A549 treated with dexamethasone at 1 μM for 4 hours (cell line): ENCODE data around the gene AXDND1. TPM values are rescaled to one million over a fixed set of nuclear protein-coding genes. Genes with fewer than 3 reads are reported as not detected.

ENCODE experiments used
- total RNA-seq: library from RNA; stranded (reverse); fragments of 200-300 nt; extraction: Qiagen RNA extraction; gene quantifications from 5 replicates; pipeline ENCODE4 v1.2.3, GENCODE V29; 2022

Gene AXDND1, protein sequence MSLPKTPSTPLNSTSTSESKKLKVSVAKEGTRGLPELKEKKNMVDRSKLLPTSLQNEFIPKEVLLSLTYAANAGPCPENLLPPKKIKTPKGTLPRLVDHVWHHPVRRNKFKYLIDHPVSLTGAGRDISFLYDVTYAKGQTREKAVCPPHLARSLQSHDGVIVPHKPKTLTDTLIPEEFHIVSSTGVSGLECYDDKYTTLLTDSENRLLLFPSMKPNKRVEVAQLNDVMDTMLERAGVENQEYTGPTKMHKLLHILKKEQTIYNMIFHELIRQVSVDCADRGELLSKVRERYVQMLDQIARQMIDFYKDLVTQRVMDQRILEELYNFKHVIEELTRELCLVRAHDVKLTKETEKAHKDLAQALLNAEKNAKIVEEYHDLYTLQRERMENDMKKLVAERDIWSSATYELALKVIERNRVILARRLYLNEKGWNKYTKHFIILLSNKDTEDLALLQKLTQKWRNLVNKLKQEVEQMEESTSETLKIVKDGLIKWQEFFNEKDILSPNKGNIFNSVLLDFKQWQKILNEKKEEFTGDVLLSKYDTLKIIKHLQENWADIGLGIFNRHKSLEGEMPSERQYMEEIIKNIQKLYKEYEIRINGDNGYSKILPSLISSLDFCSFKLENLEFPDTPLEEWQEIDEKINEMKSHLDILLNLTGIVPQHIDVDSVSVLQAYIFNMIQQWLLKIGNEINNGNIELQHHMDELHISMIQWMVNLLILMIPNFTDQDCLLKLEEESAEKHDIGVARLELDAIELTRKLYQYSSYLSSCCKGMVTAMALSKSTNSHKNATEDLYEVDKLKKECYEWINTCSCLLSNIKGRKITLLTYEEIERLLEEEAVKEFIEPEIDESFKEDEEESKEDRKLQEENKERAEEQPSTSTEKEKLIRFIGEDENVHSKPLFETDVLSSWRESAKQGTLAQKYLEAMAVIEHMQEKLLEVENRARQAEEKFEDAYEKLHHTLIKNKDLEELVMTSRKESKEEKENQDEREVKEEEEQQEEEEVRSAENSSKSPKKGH
- total RNA-seq = 0.25 to 0.37 TPM (median 0.29 TPM) in 5 replicates

DNA sequence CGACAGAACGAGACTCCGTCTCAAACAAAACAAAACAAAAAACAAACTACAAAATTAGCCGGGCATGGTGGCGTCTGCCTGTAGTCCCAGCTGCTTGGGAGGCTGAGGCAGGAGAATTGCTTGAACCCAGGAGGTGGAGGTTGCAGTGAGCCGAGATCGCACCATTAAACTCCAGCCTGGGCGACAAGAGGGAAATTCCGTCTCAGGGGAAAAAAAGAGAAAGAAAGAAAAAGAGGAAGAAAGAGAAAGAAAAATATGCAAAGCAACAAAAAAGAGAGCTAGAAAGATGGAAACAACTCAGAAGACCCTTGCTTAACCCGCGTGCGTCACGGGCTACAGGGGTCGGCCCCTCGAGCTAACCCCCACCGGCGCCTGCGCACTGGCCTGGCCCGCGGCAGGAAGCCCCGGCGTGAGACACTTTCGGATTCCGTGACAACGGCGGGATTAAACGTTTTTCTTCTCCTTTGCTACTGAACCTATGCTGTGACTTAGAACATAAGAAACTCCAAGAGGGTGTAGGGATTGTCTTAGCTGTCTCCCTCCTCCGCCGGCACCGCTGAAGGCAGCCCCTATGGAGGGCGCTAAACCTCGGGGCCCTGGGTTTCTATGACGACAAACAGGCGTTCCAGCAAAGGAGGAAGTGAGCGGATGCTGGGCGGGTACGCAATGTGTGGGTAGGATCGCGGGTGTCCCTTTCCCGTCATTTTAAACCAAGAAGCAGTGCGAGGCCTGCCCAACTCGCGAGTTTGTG is at the start of gene AXDND1:
TSS of gene AXDND1 (plus strand) at position 630 of the 751 bp plus-strand sequence. CDS start 539 bp downstream, outside the sequence.

DNA sequence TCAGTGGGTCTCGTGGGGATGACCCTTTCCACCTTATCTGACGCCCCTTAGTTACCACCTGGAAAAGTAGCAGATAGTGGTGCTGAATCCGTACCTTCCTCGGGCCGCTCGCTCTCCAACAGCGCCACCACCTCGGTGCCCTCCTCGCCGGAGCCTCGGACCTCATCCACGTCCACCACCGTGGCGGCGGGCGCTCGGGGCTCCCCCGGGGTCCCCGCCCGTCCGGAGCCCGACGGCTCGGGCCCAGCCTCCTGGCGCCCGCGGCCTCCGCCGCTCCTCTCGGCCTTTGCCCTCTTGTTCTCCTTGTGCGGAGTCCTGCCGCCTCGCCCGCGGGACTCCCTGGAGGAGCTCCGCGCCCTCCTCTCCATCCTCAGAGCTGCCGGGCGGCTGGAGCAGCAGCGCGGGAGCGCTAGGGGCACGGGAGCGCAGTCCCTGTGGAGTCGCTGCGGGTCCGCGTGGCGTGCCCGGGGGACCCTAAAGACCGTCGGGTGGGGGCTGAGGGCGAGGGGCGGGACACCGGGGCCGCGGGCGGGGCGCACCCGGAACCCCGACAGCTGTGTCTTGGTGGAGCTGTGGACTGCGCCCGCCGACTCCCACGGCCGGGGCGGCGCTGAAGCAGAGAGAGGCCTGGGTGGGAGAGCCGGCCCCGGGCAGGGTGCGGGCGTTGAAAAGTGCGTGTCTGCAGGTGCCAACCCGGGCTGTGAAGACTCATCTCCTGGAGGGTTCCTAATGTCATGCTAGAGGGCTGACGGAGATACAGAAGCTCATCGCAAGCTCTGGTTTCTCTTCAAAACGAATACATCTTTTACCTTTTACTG is 209.9 kb downstream of the AXDND1 start, which contains the start of gene NPHS2:
TSS of gene NPHS2 (minus strand) at position 452 of the 818 bp plus-strand sequence. CDS start at position 368, 84 bp downstream.

DNA sequence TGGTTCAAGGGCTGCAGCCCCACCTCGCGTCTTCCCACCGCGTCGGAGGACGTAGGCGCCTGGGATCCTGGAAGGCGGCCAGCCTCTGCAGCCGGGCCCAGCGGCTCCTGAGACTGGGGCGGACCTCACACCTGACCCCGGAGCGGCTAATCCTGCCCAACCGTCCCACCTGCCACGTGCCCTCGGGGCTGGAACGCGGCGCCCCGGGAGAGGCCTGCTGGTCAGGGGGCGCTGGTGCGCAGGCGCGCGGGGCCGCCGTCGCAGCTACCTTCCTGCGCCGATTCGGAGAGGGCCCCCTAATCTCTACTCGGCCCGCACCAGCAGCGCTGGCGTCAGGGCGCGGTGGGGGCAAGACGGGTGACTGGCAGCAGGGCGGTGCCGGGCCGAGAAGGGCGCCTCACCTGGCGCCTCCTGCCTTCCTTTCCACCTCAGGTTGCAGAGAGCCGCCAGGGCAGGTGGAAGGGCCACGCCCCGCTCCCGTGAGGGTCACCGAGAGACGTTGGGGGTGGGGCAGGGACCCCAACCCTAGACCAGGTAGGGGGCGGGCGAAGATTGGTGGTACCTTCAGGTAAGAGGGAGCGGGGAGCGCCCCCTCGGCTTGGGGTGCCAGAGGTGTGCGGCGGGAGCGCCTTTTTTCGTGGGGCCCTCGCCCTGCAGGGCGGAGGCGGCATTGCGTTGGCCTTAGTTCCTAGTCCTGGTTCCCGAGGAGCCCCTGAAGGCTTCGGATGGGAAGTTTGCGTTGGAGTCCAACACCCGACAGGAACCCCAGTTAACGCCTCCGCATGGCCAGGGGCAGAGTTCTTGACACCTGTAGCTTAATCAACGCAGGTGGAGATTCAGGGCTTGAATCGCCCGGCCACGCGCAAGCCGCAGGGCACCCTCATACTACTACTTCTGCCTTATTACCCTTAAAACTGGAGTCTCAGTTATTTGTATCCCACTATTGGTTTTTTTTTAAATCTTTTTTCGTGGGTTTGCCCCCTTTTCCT is 226.1 kb downstream of the AXDND1 start, which contains the start of gene TDRD5:
TSS of gene TDRD5 (plus strand) at position 241 of the 989 bp plus-strand sequence. CDS start 784 bp downstream, outside the sequence.

Other genes with a start within 250 kb of the AXDND1 start
- 15.6 to 24.8 TPM (median 21.0 TPM) in 5 replicates for gene ABL2, start 136.3 kb upstream of the AXDND1 start, total RNA-seq
- 19.2 to 40.2 TPM (median 34.9 TPM) in 5 replicates for gene SOAT1, start 72.2 kb upstream of the AXDND1 start, total RNA-seq
- gene NPHS2, start 210.0 kb downstream of the AXDND1 start, total RNA-seq = not detected in 5 replicates
- gene TDRD5, start 225.9 kb downstream of the AXDND1 start, total RNA-seq = 0.04 to 0.07 TPM (median 0.05 TPM) in 4 of 5 replicates, not detected in the other